HG02642 (cell line): ENCODE measurements around the gene DYNLRB2.
A peak's percentile ranks its signal among the peaks of the same experiment; 100 is the strongest.

Experiments
- ATAC-seq: cut with Tn5 transposase; IDR thresholded peaks from one replicate; pipeline ENCODE4 v1.9.1; 2021; ENCODE audit warnings: mild to moderate bottlenecking; ENCODE audit not compliant: unreplicated experiment, poor library complexity

DYNLRB2 gene

GRCh38 chr16:80546249-80546648, 5.5 kb downstream of the DYNLRB2 start:
- ATAC-seq: no peak

GRCh38 chr16:80547145-80547544, 6.4 kb downstream of the DYNLRB2 start:
- no peak for ATAC-seq

GRCh38 chr16:80552277-80552676, 11.5 kb downstream of the DYNLRB2 start:
- ATAC-seq: no peak

GRCh38 chr16:80554033-80554432, 13.2 kb downstream of the DYNLRB2 start:
- ATAC-seq: no peak

GRCh38 chr16:80556481-80556880, 15.7 kb downstream of the DYNLRB2 start:
- ATAC-seq: no peak

GRCh38 chr16:80557037-80557436, 16.2 kb downstream of the DYNLRB2 start:
- no peak for ATAC-seq

GRCh38 chr16:80559369-80559768, 18.6 kb downstream of the DYNLRB2 start:
- ATAC-seq: no peak

- no peak for ATAC-seq
These were observed 22.3 kb downstream of the DYNLRB2 start for GRCh38 chr16:80563066-80563465.

GRCh38 chr16:80564394-80564793, 23.6 kb downstream of the DYNLRB2 start:
- no peak for ATAC-seq

- no peak for ATAC-seq
These were observed 28.8 kb downstream of the DYNLRB2 start for GRCh38 chr16:80569440-80570105.

- no peak for ATAC-seq
These were observed 29.3 kb downstream of the DYNLRB2 start for GRCh38 chr16:80570106-80570478.

- ATAC-seq: no peak
These were observed 32.9 kb downstream of the DYNLRB2 start for GRCh38 chr16:80573700-80574120.

- ATAC-seq: no peak
These were observed 35.6 kb downstream of the DYNLRB2 start for GRCh38 chr16:80576343-80576912.

- ATAC-seq: no peak
These were observed 36.9 kb downstream of the DYNLRB2 start for GRCh38 chr16:80577485-80578280.

- ATAC-seq: peak; percentile 85
These were observed 39.5 kb downstream of the DYNLRB2 start for GRCh38 chr16:80580109-80580832.

- ATAC-seq: no peak
These were observed 42.7 kb downstream of the DYNLRB2 start for GRCh38 chr16:80583466-80583865.

GRCh38 chr16:80585764-80586163, 45.0 kb downstream of the DYNLRB2 start:
- peak; percentile 46 for ATAC-seq

- ATAC-seq: no peak
These were observed 45.7 kb downstream of the DYNLRB2 start for GRCh38 chr16:80586476-80586875.

GRCh38 chr16:80587071-80587470, 46.3 kb downstream of the DYNLRB2 start:
- ATAC-seq: no peak

GRCh38 chr16:80591071-80591915, 50.5 kb downstream of the DYNLRB2 start:
- no peak for ATAC-seq
